HepG2 (cell line): ENCODE data around the gene FGFR3.

ENCODE experiments used
- KMT2A ChIP-seq: sonication (generic); formaldehyde crosslinking; IDR thresholded peaks from 2 replicates; pipeline ENCODE4 v1.4.0; 2020; ENCODE audit warnings: missing genetic modification reagents
- NFE2 ChIP-seq: sonication (generic); formaldehyde crosslinking; IDR thresholded peaks from 2 replicates; pipeline ENCODE4 v1.4.0; 2020; ENCODE audit warnings: missing genetic modification reagents
- TARDBP ChIP-seq: sonication (generic); formaldehyde crosslinking; IDR thresholded peaks from 2 replicates; pipeline ENCODE4 v1.8.0; 2022; ENCODE audit warnings: mild to moderate bottlenecking, missing genetic modification reagents
- ZNF124 ChIP-seq: sonication (generic); formaldehyde crosslinking; IDR thresholded peaks from 2 replicates; pipeline ENCODE4 v1.4.0; 2020; ENCODE audit warnings: missing genetic modification reagents
- ZNF746 ChIP-seq: sonication (generic); formaldehyde crosslinking; IDR thresholded peaks from 2 replicates; pipeline ENCODE4 v1.8.0; 2022; ENCODE audit warnings: mild to moderate bottlenecking, missing genetic modification reagents
- ZNF772 ChIP-seq: sonication (generic); formaldehyde crosslinking; IDR thresholded peaks from 2 replicates; pipeline ENCODE4 v1.5.0; 2020; ENCODE audit warnings: mild to moderate bottlenecking, missing genetic modification reagents
- ZZZ3 ChIP-seq: sonication (generic); formaldehyde crosslinking; IDR thresholded peaks from 2 replicates; pipeline ENCODE4 v1.4.0; 2020; ENCODE audit warnings: missing genetic modification reagents, mild to moderate bottlenecking, borderline replicate concordance
- TF ChIP-seq, protein P1 (sequence below): IDR thresholded peaks from 2 replicates; pipeline ENCODE4 v1.6.1; 2012; ENCODE audit warnings: inconsistent platforms

DNA sequence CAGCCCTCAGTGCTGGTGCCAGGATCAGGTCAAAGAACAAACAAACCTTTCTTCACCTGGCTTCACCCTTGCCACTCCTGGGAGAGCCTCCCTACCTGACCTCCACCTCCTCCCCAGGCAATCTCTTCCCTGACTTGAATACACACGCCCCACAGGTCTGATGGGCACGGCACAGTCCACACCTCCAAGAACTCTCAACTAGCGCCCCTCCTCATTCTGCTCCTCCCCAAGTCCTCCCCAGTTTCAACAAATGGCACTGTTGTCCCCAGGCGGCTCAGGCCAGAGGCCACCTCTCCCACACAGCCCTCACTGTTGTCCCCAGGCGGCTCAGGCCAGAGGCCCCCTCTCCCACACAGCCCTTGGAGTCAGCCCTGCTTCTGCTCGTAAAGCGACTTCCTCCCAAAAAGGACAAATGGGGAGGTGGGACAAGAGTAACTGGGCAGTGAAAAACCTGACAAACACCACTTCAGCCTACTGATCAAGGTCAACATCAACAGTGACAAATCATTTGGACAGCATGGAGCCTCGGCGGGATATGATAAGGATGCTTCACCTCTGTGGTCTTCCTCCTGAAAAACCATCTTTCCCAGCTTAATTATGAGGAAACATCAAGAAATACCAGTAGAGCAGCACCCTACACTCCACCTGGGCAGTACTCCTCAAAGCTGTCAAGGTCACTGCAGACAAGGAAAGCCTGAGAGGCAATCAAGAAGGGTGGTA, 60.0 kb downstream of the FGFR3 start:
- TF ChIP-seq ZNF746 (CRISPR knock-in tag): no peak
- TF ChIP-seq NFE2 (CRISPR knock-in tag): no peak
- no peak for TF ChIP-seq ZNF124 (CRISPR knock-in tag)
- no peak for TF ChIP-seq KMT2A (CRISPR knock-in tag)
- no peak for TF ChIP-seq TARDBP (CRISPR knock-in tag)
- TF ChIP-seq, protein P1, sequence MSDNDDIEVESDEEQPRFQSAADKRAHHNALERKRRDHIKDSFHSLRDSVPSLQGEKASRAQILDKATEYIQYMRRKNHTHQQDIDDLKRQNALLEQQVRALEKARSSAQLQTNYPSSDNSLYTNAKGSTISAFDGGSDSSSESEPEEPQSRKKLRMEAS: no peak
- TF ChIP-seq ZNF772 (CRISPR knock-in tag): no peak
- TF ChIP-seq ZZZ3 (CRISPR knock-in tag): no peak
